HepG2 (cell line): ENCODE results near the gene CCDC196. TPM values are rescaled to one million over a fixed set of nuclear protein-coding genes. Genes with fewer than 3 reads are reported as not detected.

Experiments used
- ARID2 ChIP-seq: sonication (generic); formaldehyde crosslinking; IDR thresholded peaks from 2 replicates; pipeline ENCODE4 v1.8.1; 2022; ENCODE audit warnings: mild to moderate bottlenecking, missing genetic modification reagents, borderline replicate concordance
- FOXC1 ChIP-seq: sonication (generic); formaldehyde crosslinking; IDR thresholded peaks from 2 replicates; pipeline ENCODE4 v1.8.0; 2022; ENCODE audit warnings: mild to moderate bottlenecking, missing genetic modification reagents, borderline replicate concordance
- HHEX ChIP-seq: IDR thresholded peaks from 2 replicates; pipeline ENCODE4 v1.6.1; 2016; ENCODE audit warnings: control low read depth
- HOXA9 ChIP-seq: sonication (generic); formaldehyde crosslinking; IDR thresholded peaks from 2 replicates; pipeline ENCODE4 v1.8.1; 2022; ENCODE audit warnings: missing genetic modification reagents, mild to moderate bottlenecking, moderate library complexity, borderline replicate concordance
- JARID2 ChIP-seq: sonication (generic); formaldehyde crosslinking; IDR thresholded peaks from 2 replicates; pipeline ENCODE4 v1.8.1; 2023; ENCODE audit warnings: missing genetic modification reagents, inconsistent platforms; ENCODE audit not compliant: insufficient replicate concordance
- JUN ChIP-seq: sonication (generic); formaldehyde crosslinking; IDR thresholded peaks from 2 replicates; pipeline ENCODE4 v1.4.0; 2020; ENCODE audit warnings: mild to moderate bottlenecking, missing genetic modification reagents
- MED13 ChIP-seq: sonication (generic); formaldehyde crosslinking; IDR thresholded peaks from 2 replicates; pipeline ENCODE4 v1.5.0; 2020; ENCODE audit warnings: missing genetic modification reagents
- RFX1 ChIP-seq: fragments of 450-650 bp; IDR thresholded peaks from 2 replicates; pipeline ENCODE4 v1.6.1; 2017
- SNAI1 ChIP-seq: sonication (generic); formaldehyde crosslinking; IDR thresholded peaks from 2 replicates; pipeline ENCODE4 v1.5.0; 2020; ENCODE audit warnings: mild to moderate bottlenecking, missing genetic modification reagents, borderline replicate concordance
- YY1 ChIP-seq: IDR thresholded peaks from 2 replicates; pipeline ENCODE4 v1.6.1; 2011; ENCODE audit warnings: low read length, low read depth, moderate library complexity, mild to moderate bottlenecking; ENCODE audit not compliant: insufficient read depth, insufficient replicate concordance
- ZFP41 ChIP-seq: sonication (generic); formaldehyde crosslinking; IDR thresholded peaks from 2 replicates; pipeline ENCODE4 v1.4.0; 2020; ENCODE audit warnings: mild to moderate bottlenecking, missing genetic modification reagents, borderline replicate concordance
- ZKSCAN8 ChIP-seq: IDR thresholded peaks from 2 replicates; pipeline ENCODE4 v1.6.1; 2016; ENCODE audit warnings: borderline replicate concordance, missing genetic modification reagents, missing compliant biosample characterization
- ZNF549 ChIP-seq: sonication (generic); formaldehyde crosslinking; IDR thresholded peaks from 2 replicates; pipeline ENCODE4 v1.5.0; 2020; ENCODE audit warnings: missing genetic modification reagents
- ZNF564 ChIP-seq: sonication (generic); formaldehyde crosslinking; IDR thresholded peaks from 2 replicates; pipeline ENCODE4 v1.8.1; 2023; ENCODE audit warnings: mild to moderate bottlenecking, missing genetic modification reagents
- ZNF724P ChIP-seq: sonication (generic); formaldehyde crosslinking; IDR thresholded peaks from 2 replicates; pipeline ENCODE4 v1.8.0; 2022; ENCODE audit warnings: missing genetic modification reagents, borderline replicate concordance
- polyA plus RNA-seq, 8 experiments: library from polyadenylated mRNA; depleted of rRNA in 3 of 8; stranded (reverse) in 7 of 8; unstranded in 1 of 8; fragments of >200 nt; fragmentation: Illumina TruSeq in 4 of 8; extraction: Trizol in 4 of 8; gene quantifications; 2 replicates each; pipeline versions ENCODE4 v1.2.1 to v1.2.3, GENCODE V29; 2011 to 2016; ENCODE audit warnings: low read depth in 4 of 8, missing spikeins in 1 of 8, mixed read lengths in 1 of 8; ENCODE audit not compliant: insufficient read depth in 1 of 8
- total RNA-seq, 5 experiments: library from RNA; depleted of rRNA; stranded (reverse); fragments of >200 nt; fragmentation: Illumina TruSeq; extraction: Trizol; gene quantifications; 2 replicates each; pipeline ENCODE4 v1.2.3, GENCODE V29; 2016; ENCODE audit warnings: low read depth in 1 of 5
- TF ChIP-seq, protein P1 (sequence below): sonication (generic); formaldehyde crosslinking; IDR thresholded peaks from 2 replicates; pipeline ENCODE4 v1.4.0; 2020; ENCODE audit warnings: missing genetic modification reagents
- TF ChIP-seq, protein P2 (sequence below): sonication (generic); formaldehyde crosslinking; IDR thresholded peaks from 2 replicates; pipeline ENCODE4 v1.8.1; 2022; ENCODE audit warnings: mild to moderate bottlenecking, missing genetic modification reagents
- TF ChIP-seq, protein P3 (sequence below): sonication (generic); formaldehyde crosslinking; IDR thresholded peaks from 2 replicates; pipeline ENCODE4 v1.4.0; 2020; ENCODE audit warnings: missing genetic modification reagents
- TF ChIP-seq, protein P4 (sequence below): sonication (generic); formaldehyde crosslinking; IDR thresholded peaks from 2 replicates; pipeline ENCODE4 v1.4.0; 2020; ENCODE audit warnings: mild to moderate bottlenecking, low read depth, missing genetic modification reagents
- TF ChIP-seq, protein P5 (sequence below): IDR thresholded peaks from 2 replicates; pipeline ENCODE4 v1.6.1; 2018; ENCODE audit warnings: missing genetic modification reagents, mild to moderate bottlenecking, missing compliant biosample characterization

The CCDC196 gene
- total and polyA plus RNA-seq, 2 of the 13 experiments (the other 11 are each of a cell fraction or from before 2014, with no cell fraction given), result not detected

DNA sequence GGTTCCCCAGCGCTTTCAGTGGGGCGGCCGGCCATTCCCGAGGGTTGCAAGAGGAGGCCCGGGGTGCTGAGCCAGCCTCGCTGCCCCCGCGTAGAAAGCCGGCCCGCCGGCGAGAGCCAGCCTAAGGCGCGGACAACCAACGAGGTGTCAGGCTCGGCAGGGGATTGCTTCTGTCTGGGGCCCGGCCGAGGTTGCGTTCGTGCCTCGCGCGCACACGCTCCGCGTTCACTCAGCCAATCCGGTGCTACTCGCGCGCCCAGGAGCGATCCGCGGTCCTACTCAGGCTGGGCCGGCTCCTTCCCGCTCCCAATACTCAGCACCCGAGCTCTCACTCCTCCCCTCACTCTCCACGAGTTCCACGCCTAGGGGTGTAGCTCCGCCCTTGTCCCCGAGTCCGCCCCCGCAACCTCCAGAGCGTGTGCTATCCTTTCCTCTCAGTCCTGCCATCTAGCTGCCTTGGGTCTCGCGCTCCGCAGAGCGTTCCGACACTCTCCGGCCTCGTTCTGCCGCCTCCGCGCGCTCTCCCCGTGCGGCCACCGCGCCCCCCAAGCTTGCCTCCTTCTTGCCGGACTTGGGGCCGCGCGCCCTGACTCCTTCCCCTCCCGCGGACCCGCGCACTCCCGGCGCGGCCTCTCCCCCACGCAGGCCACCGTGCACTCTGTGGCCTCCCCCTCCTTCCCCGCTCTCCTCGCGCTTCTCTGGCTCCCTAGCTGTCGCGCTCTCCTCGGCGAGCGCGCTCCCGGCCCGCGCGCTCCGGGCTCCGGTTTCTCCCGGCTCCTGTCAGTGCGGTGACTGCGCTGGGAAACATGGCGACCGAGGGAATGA lies 21.8 kb downstream of the CCDC196 start, which contains the start of gene GPHN (continued):
- TF ChIP-seq YY1 (peak; percentile 85), ZNF549 (CRISPR knock-in tag) (no peak), MED13 (no peak), JUN (CRISPR knock-in tag) (no peak), JARID2 (CRISPR knock-in tag) (no peak), ZNF564 (CRISPR knock-in tag) (peak; percentile 57), SNAI1 (CRISPR knock-in tag) (peak; percentile 93), ARID2 (peak; percentile 83), ZFP41 (CRISPR knock-in tag) (no peak; the same call in 1 of the 2 replicates), HHEX (CRISPR knock-in tag) (no peak), HOXA9 (CRISPR knock-in tag) (0 out of 2 replicates have a peak, but pooled peaks have one; percentile 45), ZNF724P (CRISPR knock-in tag) (peak; percentile 85; the same call in 1 of the 2 replicates), ZKSCAN8 (CRISPR knock-in tag) (peak; percentile 11; the same call in 1 of the 2 replicates), RFX1 (no peak), FOXC1 (peak; percentile 89)
- TF ChIP-seq, protein P1, sequence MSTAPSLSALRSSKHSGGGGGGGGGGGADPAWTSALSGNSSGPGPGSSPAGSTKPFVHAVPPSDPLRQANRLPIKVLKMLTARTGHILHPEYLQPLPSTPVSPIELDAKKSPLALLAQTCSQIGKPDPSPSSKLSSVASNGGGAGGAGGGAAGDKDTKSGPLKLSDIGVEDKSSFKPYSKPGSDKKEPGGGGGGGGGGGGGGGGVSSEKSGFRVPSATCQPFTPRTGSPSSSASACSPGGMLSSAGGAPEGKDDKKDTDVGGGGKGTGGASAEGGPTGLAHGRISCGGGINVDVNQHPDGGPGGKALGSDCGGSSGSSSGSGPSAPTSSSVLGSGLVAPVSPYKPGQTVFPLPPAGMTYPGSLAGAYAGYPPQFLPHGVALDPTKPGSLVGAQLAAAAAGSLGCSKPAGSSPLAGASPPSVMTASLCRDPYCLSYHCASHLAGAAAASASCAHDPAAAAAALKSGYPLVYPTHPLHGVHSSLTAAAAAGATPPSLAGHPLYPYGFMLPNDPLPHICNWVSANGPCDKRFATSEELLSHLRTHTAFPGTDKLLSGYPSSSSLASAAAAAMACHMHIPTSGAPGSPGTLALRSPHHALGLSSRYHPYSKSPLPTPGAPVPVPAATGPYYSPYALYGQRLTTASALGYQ (CRISPR knock-in tag), result 0 out of 2 replicates have a peak, but pooled peaks have one; percentile 16
- TF ChIP-seq, protein P2, sequence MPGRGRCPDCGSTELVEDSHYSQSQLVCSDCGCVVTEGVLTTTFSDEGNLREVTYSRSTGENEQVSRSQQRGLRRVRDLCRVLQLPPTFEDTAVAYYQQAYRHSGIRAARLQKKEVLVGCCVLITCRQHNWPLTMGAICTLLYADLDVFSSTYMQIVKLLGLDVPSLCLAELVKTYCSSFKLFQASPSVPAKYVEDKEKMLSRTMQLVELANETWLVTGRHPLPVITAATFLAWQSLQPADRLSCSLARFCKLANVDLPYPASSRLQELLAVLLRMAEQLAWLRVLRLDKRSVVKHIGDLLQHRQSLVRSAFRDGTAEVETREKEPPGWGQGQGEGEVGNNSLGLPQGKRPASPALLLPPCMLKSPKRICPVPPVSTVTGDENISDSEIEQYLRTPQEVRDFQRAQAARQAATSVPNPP (CRISPR knock-in tag), result peak; percentile 78; the same call in 1 of the 2 replicates
- TF ChIP-seq, protein P3, sequence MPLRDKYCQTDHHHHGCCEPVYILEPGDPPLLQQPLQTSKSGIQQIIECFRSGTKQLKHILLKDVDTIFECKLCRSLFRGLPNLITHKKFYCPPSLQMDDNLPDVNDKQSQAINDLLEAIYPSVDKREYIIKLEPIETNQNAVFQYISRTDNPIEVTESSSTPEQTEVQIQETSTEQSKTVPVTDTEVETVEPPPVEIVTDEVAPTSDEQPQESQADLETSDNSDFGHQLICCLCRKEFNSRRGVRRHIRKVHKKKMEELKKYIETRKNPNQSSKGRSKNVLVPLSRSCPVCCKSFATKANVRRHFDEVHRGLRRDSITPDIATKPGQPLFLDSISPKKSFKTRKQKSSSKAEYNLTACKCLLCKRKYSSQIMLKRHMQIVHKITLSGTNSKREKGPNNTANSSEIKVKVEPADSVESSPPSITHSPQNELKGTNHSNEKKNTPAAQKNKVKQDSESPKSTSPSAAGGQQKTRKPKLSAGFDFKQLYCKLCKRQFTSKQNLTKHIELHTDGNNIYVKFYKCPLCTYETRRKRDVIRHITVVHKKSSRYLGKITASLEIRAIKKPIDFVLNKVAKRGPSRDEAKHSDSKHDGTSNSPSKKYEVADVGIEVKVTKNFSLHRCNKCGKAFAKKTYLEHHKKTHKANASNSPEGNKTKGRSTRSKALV (CRISPR knock-in tag), result peak; percentile 78; the same call in 1 of the 2 replicates
- TF ChIP-seq, protein P4, sequence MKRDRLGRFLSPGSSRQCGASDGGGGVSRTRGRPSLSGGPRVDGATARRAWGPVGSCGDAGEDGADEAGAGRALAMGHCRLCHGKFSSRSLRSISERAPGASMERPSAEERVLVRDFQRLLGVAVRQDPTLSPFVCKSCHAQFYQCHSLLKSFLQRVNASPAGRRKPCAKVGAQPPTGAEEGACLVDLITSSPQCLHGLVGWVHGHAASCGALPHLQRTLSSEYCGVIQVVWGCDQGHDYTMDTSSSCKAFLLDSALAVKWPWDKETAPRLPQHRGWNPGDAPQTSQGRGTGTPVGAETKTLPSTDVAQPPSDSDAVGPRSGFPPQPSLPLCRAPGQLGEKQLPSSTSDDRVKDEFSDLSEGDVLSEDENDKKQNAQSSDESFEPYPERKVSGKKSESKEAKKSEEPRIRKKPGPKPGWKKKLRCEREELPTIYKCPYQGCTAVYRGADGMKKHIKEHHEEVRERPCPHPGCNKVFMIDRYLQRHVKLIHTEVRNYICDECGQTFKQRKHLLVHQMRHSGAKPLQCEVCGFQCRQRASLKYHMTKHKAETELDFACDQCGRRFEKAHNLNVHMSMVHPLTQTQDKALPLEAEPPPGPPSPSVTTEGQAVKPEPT (CRISPR knock-in tag), result no peak; the same call in 1 of the 2 replicates
- TF ChIP-seq, protein P5, sequence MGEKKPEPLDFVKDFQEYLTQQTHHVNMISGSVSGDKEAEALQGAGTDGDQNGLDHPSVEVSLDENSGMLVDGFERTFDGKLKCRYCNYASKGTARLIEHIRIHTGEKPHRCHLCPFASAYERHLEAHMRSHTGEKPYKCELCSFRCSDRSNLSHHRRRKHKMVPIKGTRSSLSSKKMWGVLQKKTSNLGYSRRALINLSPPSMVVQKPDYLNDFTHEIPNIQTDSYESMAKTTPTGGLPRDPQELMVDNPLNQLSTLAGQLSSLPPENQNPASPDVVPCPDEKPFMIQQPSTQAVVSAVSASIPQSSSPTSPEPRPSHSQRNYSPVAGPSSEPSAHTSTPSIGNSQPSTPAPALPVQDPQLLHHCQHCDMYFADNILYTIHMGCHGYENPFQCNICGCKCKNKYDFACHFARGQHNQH (CRISPR knock-in tag), result peak; percentile 74
